HepG2 (cell line): ENCODE data around the gene METTL23. TPM values are rescaled to one million over a fixed set of nuclear protein-coding genes. Genes with fewer than 3 reads are reported as not detected.
A peak's percentile ranks its signal among the peaks of the same experiment; 100 is the strongest.

Experiments
- ATAC-seq: fragments of 200-7000 bp; cut with Tn5 transposase; 3 replicates; pipeline ENCODE4 v1.9.1; 2020; ENCODE audit warnings: mild to moderate bottlenecking, moderate library complexity
- BruUV-seq: library from RNA; stranded (reverse); fragments of 400-500 nt; replicated peaks from 2 replicates; lab custom pipeline; 2021; lab: Mats Ljungman, UMichigan
- CTCF ChIA-PET: fragments of 300-600 bp; formaldehyde crosslinking; extraction: SDS; loops from one replicate; lab custom pipeline; 2021; ENCODE audit warnings: low total read pairs, inconsistent platforms, low intra/inter-chr PET ratio; lab: Yijun Ruan, JAX
- POLR2A ChIA-PET: fragments of 350-600 bp; sonication (Branson Sonifier 250); formaldehyde crosslinking; loops from one replicate; lab custom pipeline; 2020; ENCODE audit warnings: antibody characterized with exemption, inconsistent platforms; lab: Yijun Ruan, JAX
- DNase-seq: peaks from one replicate; pipeline ENCODE4 v3.0.0-alpha.2; 2015; ENCODE audit warnings: low spot score
- FAIRE-seq: peaks from 3 replicates; lab custom pipeline; 2011; peaks lifted over from hg19 to GRCh38; lab: Jason Lieb, UNC
- H2AFZ ChIP-seq: one replicate; pipeline ENCODE4 v1.6.1; 2011; ENCODE audit warnings: low read length, inconsistent platforms
- H3K27ac ChIP-seq: fragments of 300-600 bp; 3 replicates; pipeline ENCODE4 v1.8.0; 2011; ENCODE audit warnings: mixed run types, mild to moderate bottlenecking, mixed read lengths, low read length, inconsistent platforms; ENCODE audit not compliant: insufficient read depth; ENCODE audit errors: extremely low read length
- H3K27me3 ChIP-seq, 2 experiments: fragments of 200-600 bp in 1 of 2; 2 replicates in 1 of 2; 3 replicates in 1 of 2; pipeline versions ENCODE4 v1.6.0 to v1.8.0; 2011; ENCODE audit warnings: low read length in 2 of 2, mild to moderate bottlenecking in 2 of 2, moderate library complexity in 2 of 2, inconsistent platforms in 1 of 2; ENCODE audit not compliant: insufficient read depth in 2 of 2, control insufficient read depth in 1 of 2
- H3K36me3 ChIP-seq, 2 experiments: fragments of 200-600 bp in 1 of 2; replicated peaks in 1 of 2; 2 replicates in 1 of 2; 3 replicates in 1 of 2; pipeline versions ENCODE4 v1.5.1 to v1.8.0; 2011; ENCODE audit warnings: low read length in 2 of 2, inconsistent platforms in 1 of 2; ENCODE audit not compliant: insufficient read depth in 2 of 2, control insufficient read depth in 1 of 2
- H3K4me1 ChIP-seq: 2 replicates; pipeline ENCODE4 v1.5.1; 2012; ENCODE audit warnings: low read length, inconsistent platforms; ENCODE audit not compliant: insufficient read depth
- H3K4me2 ChIP-seq: 2 replicates; pipeline ENCODE4 v1.6.0; 2011; ENCODE audit warnings: low read depth, low read length, inconsistent platforms
- H3K4me3 ChIP-seq, 3 experiments: fragments of 200-600 bp in 1 of 3; sonication (generic), shearing (Covaris generic) in 1 of 3; replicated peaks in 1 of 3; 2 replicates each; pipeline ENCODE4 v1.5.1; 2011 to 2016; ENCODE audit warnings: low read length in 3 of 3, inconsistent platforms in 2 of 3, low read depth in 2 of 3, mild to moderate bottlenecking in 2 of 3, control low read depth in 1 of 3, mixed read lengths in 1 of 3; ENCODE audit not compliant: insufficient read depth in 1 of 3
- H3K79me2 ChIP-seq: one replicate; pipeline ENCODE4 v1.6.1; 2011; ENCODE audit warnings: low read length, inconsistent platforms; ENCODE audit not compliant: insufficient read depth
- H3K9ac ChIP-seq: 2 replicates; pipeline ENCODE4 v1.6.0; 2011; ENCODE audit warnings: mild to moderate bottlenecking, low read depth, low read length, inconsistent platforms; ENCODE audit not compliant: insufficient read depth
- H3K9me3 ChIP-seq: 2 replicates; pipeline ENCODE4 v1.5.1; 2012; ENCODE audit warnings: mild to moderate bottlenecking, low read length
- H4K20me1 ChIP-seq: 2 replicates; pipeline ENCODE4 v1.6.0; 2011; ENCODE audit warnings: inconsistent platforms, mild to moderate bottlenecking, low read length, moderate library complexity; ENCODE audit not compliant: insufficient read depth
- GRHL1 ChIP-seq: sonication (generic); formaldehyde crosslinking; conservative IDR thresholded peaks from 2 replicates; pipeline ENCODE4 v1.8.0; 2022; ENCODE audit warnings: missing genetic modification reagents
- JUNB ChIP-seq: sonication (generic); formaldehyde crosslinking; IDR thresholded peaks from 2 replicates; pipeline ENCODE4 v1.8.0; 2022; ENCODE audit warnings: missing genetic modification reagents, mild to moderate bottlenecking, borderline replicate concordance
- MAFF ChIP-seq: IDR thresholded peaks from 2 replicates; pipeline ENCODE4 v1.6.1; 2011; ENCODE audit warnings: low read depth, low read length, improper control_type of control experiment
- MAFK ChIP-seq, 2 experiments: IDR thresholded peaks in 1 of 2; conservative IDR thresholded peaks in 1 of 2; 2 replicates each; pipeline ENCODE4 v1.6.1; 2011; ENCODE audit warnings: improper control_type of control experiment in 2 of 2, low read length in 2 of 2
- NR1H2 ChIP-seq: sonication (generic); formaldehyde crosslinking; IDR thresholded peaks from 2 replicates; pipeline ENCODE4 v1.8.1; 2022; ENCODE audit warnings: low read depth, missing genetic modification reagents, borderline replicate concordance
- ZFX ChIP-seq: sonication (generic); formaldehyde crosslinking; IDR thresholded peaks from 2 replicates; pipeline ENCODE4 v1.4.0; 2020; ENCODE audit warnings: mild to moderate bottlenecking, low read depth, missing genetic modification reagents, moderate library complexity
- ZNF235 ChIP-seq: sonication (generic); formaldehyde crosslinking; IDR thresholded peaks from 2 replicates; pipeline ENCODE4 v1.8.1; 2023; ENCODE audit warnings: mild to moderate bottlenecking, missing genetic modification reagents, borderline replicate concordance
- ZNF572 ChIP-seq: sonication (generic); formaldehyde crosslinking; IDR thresholded peaks from 2 replicates; pipeline ENCODE4 v1.5.1; 2020; ENCODE audit warnings: mild to moderate bottlenecking, missing genetic modification reagents
- ZNF687 ChIP-seq: sonication (generic); formaldehyde crosslinking; IDR thresholded peaks from 2 replicates; pipeline ENCODE4 v1.5.1; 2020; ENCODE audit warnings: mild to moderate bottlenecking, missing genetic modification reagents, moderate library complexity
- ZNF773 ChIP-seq: sonication (generic); formaldehyde crosslinking; IDR thresholded peaks from 2 replicates; pipeline ENCODE4 v1.4.0; 2020; ENCODE audit warnings: missing genetic modification reagents, borderline replicate concordance
- ZNF878 ChIP-seq: sonication (generic); formaldehyde crosslinking; IDR thresholded peaks from 2 replicates; pipeline ENCODE4 v1.8.1; 2023; ENCODE audit warnings: mild to moderate bottlenecking, missing genetic modification reagents, moderate library complexity
- WGBS: methylation state at CpG from one replicate; pipeline ENCODE4 v1.1.6; 2017; ENCODE audit warnings: low lambda C conversion rate; 5-methylcytosine and 5-hydroxymethylcytosine counted together
- in situ Hi-C: cut with HindIII; loops from 2 replicates; pipeline ENCODE4 v1.10.0; 2017; ENCODE audit warnings: low pct_unique_long_range_greater_than_20kb; ENCODE audit not compliant: extremely low pct_ligation_motif_present
- intact Hi-C: fragments of 100-400 bp; cut with micrococcal nuclease; formaldehyde crosslinking; loops from one replicate; pipeline ENCODE4 v1.10.0; 2022; ENCODE audit not compliant: unreplicated experiment
- polyA plus RNA-seq, 8 experiments: library from polyadenylated mRNA; depleted of rRNA in 3 of 8; stranded (reverse) in 7 of 8; unstranded in 1 of 8; fragments of >200 nt; fragmentation: Illumina TruSeq in 4 of 8; extraction: Trizol in 4 of 8; gene quantifications; 2 replicates each; pipeline versions ENCODE4 v1.2.1 to v1.2.3, GENCODE V29; 2011 to 2016; ENCODE audit warnings: low read depth in 4 of 8, missing spikeins in 1 of 8, mixed read lengths in 1 of 8; ENCODE audit not compliant: insufficient read depth in 1 of 8
- total RNA-seq, 5 experiments: library from RNA; depleted of rRNA; stranded (reverse); fragments of >200 nt; fragmentation: Illumina TruSeq; extraction: Trizol; gene quantifications; 2 replicates each; pipeline ENCODE4 v1.2.3, GENCODE V29; 2016; ENCODE audit warnings: low read depth in 1 of 5

The METTL23 gene
- total and polyA plus RNA-seq, 2 of the 13 experiments (the other 11 are each of a cell fraction or from before 2014, with no cell fraction given): 39.9 to 104 TPM

- Histone ChIP-seq H4K20me1 (no peaks in the 10 kb centered on the region), H3K36me3 (no peaks in the 10 kb centered on the region), H3K4me3 (no peak overlapping the region), H3K79me2 (peaks cover 12% of the 10 kb centered on the region), H3K4me1 (peaks cover 91% of the 10 kb centered on the region), H3K27me3 (no peaks in the 10 kb centered on the region), H3K9me3 (no peaks in the 10 kb centered on the region), H2AFZ (no peak overlapping the region), H3K27ac (no peak overlapping the region), H3K4me2 (no peak overlapping the region), H3K9ac (no peak overlapping the region)
- 95% methylated on average over 16 of the region's 16 CpGs for WGBS
- DNase-seq (no peak), FAIRE-seq (no peak), ATAC-seq (no peak)
- ChIA-PET CTCF (no interaction called here), POLR2A (interaction anchor here (1.2 kb wide), 1 partner anchor 24 kb away, joined by 4 read pairs; no protein-coding TSS in a partner anchor)
- intact Hi-C loops: no loop called here
- no TSS peak for BruUV-seq
- TF ChIP-seq ZNF572 (CRISPR knock-in tag) (0 out of 2 replicates have a peak, but pooled peaks have one; percentile 30), NR1H2 (CRISPR knock-in tag) (no peak), GRHL1 (CRISPR knock-in tag) (no peak), ZNF235 (CRISPR knock-in tag) (0 out of 2 replicates have a peak, but pooled peaks have one; percentile 24), ZNF773 (CRISPR knock-in tag) (no peak), MAFK (conservative IDR thresholded peaks at IDR 0.05 in 1 of 2, IDR thresholded peaks at IDR 0.05 in 1 of 2; ENCODE audit: low read length in 2 of 2) (peak; percentile 65 to 73), ZNF687 (peak; percentile 23; the same call in 1 of the 2 replicates), MAFF (peak; percentile 53; the same call in 1 of the 2 replicates), ZNF878 (CRISPR knock-in tag) (no peak), ZFX (CRISPR knock-in tag) (0 out of 2 replicates have a peak, but pooled peaks have one; percentile 20), JUNB (CRISPR knock-in tag) (no peak)
- in situ Hi-C loops: no loop called here
These were observed 31.4 kb upstream of the METTL23 start for GRCh38 chr17:76695059-76695831.
